Pancreas (tissue), 10 donors: Measurements from ENCODE around the gene ABCG1. TPM values are rescaled to one million over a fixed set of nuclear protein-coding genes. Genes with fewer than 3 reads are reported as not detected.
A peak's percentile ranks its signal among the peaks of the same experiment; 100 is the strongest.

Experiments
- ATAC-seq, 4 donors: fragments of 200-7000 bp; cut with Tn5 transposase; one replicate each; pipeline versions ENCODE4 v1.8.0 to v1.9.1; 2020; ENCODE audit warnings: mild to moderate bottlenecking in 4 of 4, moderate library complexity in 4 of 4
- DNase-seq, 6 donors: peaks; one replicate each; pipeline ENCODE4 v3.0.0-alpha.2; 2020
- FAIRE-seq: peaks from 2 replicates; lab custom pipeline; 2012; peaks lifted over from hg19 to GRCh38; lab: Jason Lieb, UNC
- H3K27ac ChIP-seq, 4 donors: fragments of 200-600 bp; sonication (generic); 1 replicate in 3 of 4; 2 replicates in 1 of 4; pipeline versions ENCODE4 v1.5.0 to v1.8.0; 2020
- H3K27me3 ChIP-seq, 4 donors: fragments of 200-600 bp; one replicate each; pipeline ENCODE4 v1.8.0; 2021
- H3K36me3 ChIP-seq, 3 donors: fragments of 200-600 bp; sonication (generic) in 1 of 3; one replicate each; pipeline versions ENCODE4 v1.5.0 to v1.8.0; 2020 to 2021
- H3K4me1 ChIP-seq, 3 donors: fragments of 200-600 bp; one replicate each; pipeline ENCODE4 v1.8.0; 2021
- H3K4me3 ChIP-seq, 4 donors: fragments of 200-600 bp; sonication (generic) in 2 of 4; one replicate each; pipeline versions ENCODE4 v1.5.0 to v1.8.0; 2020 to 2021
- H3K9me3 ChIP-seq, 4 donors: fragments of 200-600 bp; one replicate each; pipeline ENCODE4 v1.8.0; 2021
- WGBS, 2 donors: extraction: QIAGEN DNeasy Blood & Tissue Kit; methylation state at CpG; one replicate each; pipeline ENCODE4 v1.1.7; 2013; 5-methylcytosine and 5-hydroxymethylcytosine counted together
- intact Hi-C, 3 donors: fragments of 100-400 bp; cut with DNase I; formaldehyde crosslinking; loops; one replicate each; pipeline versions ENCODE4 v1.11.1 to v1.14.2; 2022
- polyA plus RNA-seq, 2 donors: library from polyadenylated mRNA; stranded (reverse); fragments of 200-250 nt; gene quantifications; one replicate each; pipeline ENCODE4 v1.2.3, GENCODE V29; 2013
- total RNA-seq, 6 donors: library from RNA; stranded (reverse); fragmentation: NEBNext Ultra II Directional in 4 of 6; extraction: Animal tissue kit (Norgen Biotek cat#: 25700) in 4 of 6; gene quantifications; one replicate each; pipeline versions ENCODE4 v1.2.1 to v1.2.4, GENCODE V29; 2021 to 2023
- TF ChIP-seq, protein P1 (sequence below), 4 donors: fragments of 200-600 bp; sonication (generic) in 3 of 4; IDR thresholded peaks; one replicate each; pipeline versions ENCODE4 v1.5.0 to v1.8.0; 2021; ENCODE audit warnings: antibody characterized with exemption in 4 of 4
- donor health status: healthy with polysubstance abuse.
- donor health status: DM: no; HTN: no; CAD: no; lungs with moderate emphysema.
- donor health status: DM: no; HTN: no; CAD: no.
- donor health status: control.
- donor health status: control.
- donor health status: Bipolar disorder and iron deficiency.
- donor health status: DM: yes; HTN: yes; CAD: no.
- donor health status: DM: no; HTN: no; CAD: no.
- donor health status: DM: no; HTN: no; CAD: no.
- donor health status: DM: yes; HTN: yes; CAD: no.

The ABCG1 gene
- total and polyA plus RNA-seq, 8 donors = 1.6 to 10.3 (median 4.2) TPM

DNA sequence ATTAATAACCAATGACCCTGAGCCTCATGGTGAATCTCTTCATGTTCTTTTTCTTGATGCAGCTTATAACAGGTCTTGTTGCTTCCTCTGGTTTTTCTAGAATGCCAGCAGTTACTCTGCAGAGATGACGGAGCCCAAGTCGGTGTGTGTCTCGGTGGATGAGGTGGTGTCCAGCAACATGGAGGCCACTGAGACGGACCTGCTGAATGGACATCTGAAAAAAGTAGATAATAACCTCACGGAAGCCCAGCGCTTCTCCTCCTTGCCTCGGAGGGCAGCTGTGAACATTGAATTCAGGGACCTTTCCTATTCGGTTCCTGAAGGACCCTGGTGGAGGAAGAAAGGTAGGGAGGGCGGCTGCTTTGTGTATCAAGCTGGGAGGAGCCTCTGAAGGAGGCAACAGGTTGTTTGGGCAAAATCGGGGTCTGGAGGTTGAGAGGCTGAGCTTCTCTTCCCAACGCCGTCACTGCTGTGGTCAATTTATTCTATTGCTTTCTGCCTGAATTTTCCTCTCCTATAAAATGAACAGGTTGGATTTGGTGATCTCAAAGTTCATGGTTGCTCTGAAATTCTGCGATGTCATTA is 6.7 kb downstream of the ABCG1 start:
- 82 to 87% methylated on average over 13 of the region's 13 CpGs for WGBS, 2 donors
- peak in 1 of 6 donors; percentile 22 for DNase-seq

DNA sequence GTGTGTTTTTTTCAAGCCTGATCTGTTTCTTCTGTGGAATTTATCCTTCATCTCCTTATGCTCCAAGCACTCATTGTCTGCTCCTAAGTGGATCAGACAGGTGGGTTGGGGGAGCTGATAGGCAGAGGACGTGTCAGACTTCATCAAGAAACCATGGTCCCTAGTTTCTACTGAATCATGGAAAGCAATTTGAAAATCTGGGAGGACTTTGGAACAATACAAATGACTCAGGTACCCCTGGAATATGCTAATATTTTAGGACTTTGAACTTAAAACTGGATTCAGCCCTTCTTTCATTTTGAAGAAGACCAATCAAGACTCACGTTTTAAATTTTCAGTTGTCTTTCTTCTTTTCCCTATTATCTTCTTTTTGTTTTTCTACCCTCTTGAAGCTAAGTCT is 7.7 kb downstream of the ABCG1 start:
- DNase-seq (no peak), FAIRE-seq (no peak), ATAC-seq (no peak)
- H3K36me3 ChIP-seq = no peaks in the 10 kb centered on the region
- no peak overlapping the region for H3K4me3 ChIP-seq
- TF ChIP-seq, protein P1, sequence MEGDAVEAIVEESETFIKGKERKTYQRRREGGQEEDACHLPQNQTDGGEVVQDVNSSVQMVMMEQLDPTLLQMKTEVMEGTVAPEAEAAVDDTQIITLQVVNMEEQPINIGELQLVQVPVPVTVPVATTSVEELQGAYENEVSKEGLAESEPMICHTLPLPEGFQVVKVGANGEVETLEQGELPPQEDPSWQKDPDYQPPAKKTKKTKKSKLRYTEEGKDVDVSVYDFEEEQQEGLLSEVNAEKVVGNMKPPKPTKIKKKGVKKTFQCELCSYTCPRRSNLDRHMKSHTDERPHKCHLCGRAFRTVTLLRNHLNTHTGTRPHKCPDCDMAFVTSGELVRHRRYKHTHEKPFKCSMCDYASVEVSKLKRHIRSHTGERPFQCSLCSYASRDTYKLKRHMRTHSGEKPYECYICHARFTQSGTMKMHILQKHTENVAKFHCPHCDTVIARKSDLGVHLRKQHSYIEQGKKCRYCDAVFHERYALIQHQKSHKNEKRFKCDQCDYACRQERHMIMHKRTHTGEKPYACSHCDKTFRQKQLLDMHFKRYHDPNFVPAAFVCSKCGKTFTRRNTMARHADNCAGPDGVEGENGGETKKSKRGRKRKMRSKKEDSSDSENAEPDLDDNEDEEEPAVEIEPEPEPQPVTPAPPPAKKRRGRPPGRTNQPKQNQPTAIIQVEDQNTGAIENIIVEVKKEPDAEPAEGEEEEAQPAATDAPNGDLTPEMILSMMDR (IDR thresholded peaks at IDR 0.05) = no peak
- no peaks in the 10 kb centered on the region for H3K9me3 ChIP-seq
- WGBS, 2 donors = 65 to 77% methylated on average over 2 of the region's 2 CpGs
- H3K27me3 ChIP-seq = no peaks in the 10 kb centered on the region
- intact Hi-C loops = no loop called here
- H3K27ac ChIP-seq = no peak overlapping the region
- no peaks in the 10 kb centered on the region for H3K4me1 ChIP-seq

More for the DNA sequence above, 6.7 kb downstream of the ABCG1 start:
- no peaks in the 10 kb centered on the region for H3K27me3 ChIP-seq
- no peak overlapping the region for H3K4me3 ChIP-seq
- H3K4me1 ChIP-seq = peaks cover 0 to 6% (median under 1%) of the 10 kb centered on the region in 3 donors
- TF ChIP-seq, protein P1 (IDR thresholded peaks at IDR 0.05) = no peak
- H3K9me3 ChIP-seq = no peaks in the 10 kb centered on the region
- no peaks in the 10 kb centered on the region for H3K36me3 ChIP-seq
- no peak for FAIRE-seq
- H3K27ac ChIP-seq = no peak overlapping the region
- intact Hi-C loops = no loop called here
- no peak for ATAC-seq

DNA sequence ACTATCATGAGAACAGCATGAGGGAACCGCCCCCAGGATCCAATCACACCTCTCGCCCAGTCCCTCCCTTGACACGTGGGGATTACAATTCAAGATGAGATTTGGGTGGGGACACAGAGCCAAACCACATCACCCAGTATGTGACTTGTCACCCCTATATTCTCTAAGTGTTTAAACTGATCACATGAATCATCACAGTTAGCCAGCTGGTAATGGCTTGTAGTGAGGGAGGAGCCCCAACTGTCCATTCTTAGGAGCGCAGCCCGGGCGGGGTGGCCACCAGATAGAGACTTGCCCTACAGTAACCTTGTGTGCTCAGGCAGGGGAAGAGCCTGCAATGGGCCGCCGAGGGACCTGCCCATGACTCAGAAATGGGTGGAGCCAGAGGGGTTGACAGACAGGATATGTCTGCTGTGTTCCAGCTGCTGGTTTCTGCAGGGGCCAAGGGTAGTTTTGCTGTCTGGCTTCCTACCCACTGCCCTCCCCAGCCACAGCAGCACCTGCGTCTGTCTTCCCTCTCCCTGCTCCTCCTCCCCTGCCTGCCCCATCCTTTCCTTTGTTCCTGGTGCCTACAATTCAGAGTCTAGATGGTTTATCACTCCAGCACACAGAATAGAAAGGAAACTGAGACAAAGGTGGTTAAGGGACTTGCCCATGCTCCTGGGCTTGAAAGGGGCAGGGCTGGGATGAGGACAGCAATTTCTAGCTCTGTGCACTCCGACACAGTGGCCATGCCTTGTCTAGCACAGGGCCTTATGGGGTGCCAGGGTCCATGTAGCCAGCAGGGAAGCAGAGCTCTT is 9.2 kb downstream of the ABCG1 start:
- H3K27me3 ChIP-seq = no peaks in the 10 kb centered on the region
- TF ChIP-seq, protein P1 (IDR thresholded peaks at IDR 0.05) = no peak
- no peak overlapping the region for H3K4me3 ChIP-seq
- peak; percentile 50 to 93 (median 89) for ATAC-seq
- no peaks in the 10 kb centered on the region for H3K9me3 ChIP-seq
- no peak for FAIRE-seq
- intact Hi-C loops = no loop called here
- WGBS, 2 donors = 74 to 80% methylated on average over 10 of the region's 10 CpGs
- DNase-seq = peak in 5 of 6 donors; percentile 36 to 79 (median 44)
- peaks cover 3 to 9% (median 8%) of the 10 kb centered on the region in 3 donors for H3K4me1 ChIP-seq
- no peaks in the 10 kb centered on the region for H3K36me3 ChIP-seq
- peak overlapping the region in 1 of 4 donors; percentile 15 for H3K27ac ChIP-seq

DNA sequence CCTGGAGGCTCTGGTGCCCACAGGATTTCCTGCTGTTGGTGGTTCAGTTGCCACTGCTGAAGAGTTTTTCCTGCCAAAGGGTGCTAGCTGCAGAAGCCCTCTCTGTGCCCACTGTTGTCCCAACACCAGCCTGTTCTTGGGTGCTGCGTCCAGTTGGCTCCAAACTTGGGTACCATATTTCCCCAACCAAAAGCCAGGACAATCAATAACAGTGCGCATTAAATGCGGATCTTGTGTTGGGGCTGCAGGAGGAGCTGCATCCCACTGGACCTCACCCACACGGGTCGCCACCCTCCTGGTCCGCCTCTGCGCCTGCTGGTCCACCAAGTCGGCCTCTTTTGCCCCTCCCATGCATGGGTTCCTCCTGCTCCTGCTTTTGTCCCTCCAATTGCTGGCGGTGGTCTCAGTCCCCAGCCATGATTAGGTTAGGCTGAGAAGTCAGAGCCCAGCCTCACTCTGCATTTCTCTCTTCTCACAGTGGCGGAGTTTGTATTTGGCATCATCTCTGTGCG is 9.8 kb downstream of the ABCG1 start:
- Histone ChIP-seq H3K4me1 (peaks cover 10 to 16% (median 15%) of the 10 kb centered on the region in 3 donors), H3K36me3 (no peaks in the 10 kb centered on the region), H3K27ac (peak overlapping the region in 1 of 4 donors; percentile 15), H3K27me3 (no peaks in the 10 kb centered on the region), H3K9me3 (no peaks in the 10 kb centered on the region), H3K4me3 (no peak overlapping the region)
- WGBS, 2 donors = 89 to 96% methylated on average over 11 of the region's 11 CpGs
- DNase-seq (peak in 1 of 6 donors; percentile 41), ATAC-seq (no peak), FAIRE-seq (no peak)
- TF ChIP-seq, protein P1 (IDR thresholded peaks at IDR 0.05) = no peak
- intact Hi-C loops = no loop called here
